A549 (cell line): ENCODE data around the gene RIN1. TPM values are rescaled to one million over a fixed set of nuclear protein-coding genes. Genes with fewer than 3 reads are reported as not detected.

ENCODE experiments used
- ATAC-seq, 2 experiments: fragments of 200-7000 bp in 1 of 2; fragments of >200 bp in 1 of 2; cut with Nextera tagmentation in 1 of 2; cut with Tn5 transposase in 1 of 2; 3 replicates each; pipeline versions ENCODE4 v1.8.0 to v1.9.1; 2018 to 2020; ENCODE audit warnings: mild to moderate bottlenecking in 1 of 2, moderate library complexity in 1 of 2
- CTCF ChIA-PET: fragments of 300-600 bp; sonication (Branson Sonifier 250); formaldehyde crosslinking; extraction: SDS; loops from one replicate; lab custom pipeline; 2021; ENCODE audit warnings: antibody characterized with exemption, inconsistent platforms; lab: Yijun Ruan, JAX
- POLR2A ChIA-PET: fragments of 350-600 bp; formaldehyde crosslinking; extraction: SDS; loops from one replicate; lab custom pipeline; 2021; ENCODE audit warnings: antibody characterized with exemption, inconsistent platforms; lab: Yijun Ruan, JAX
- DNase-seq, 2 experiments: peaks; one replicate each; pipeline versions ENCODE4 v3.0.0 to v3.0.0-alpha.2; 2011 to 2016; ENCODE audit warnings: low read depth in 1 of 2, low spot score in 1 of 2
- FAIRE-seq: peaks from 2 replicates; lab custom pipeline; 2011; peaks lifted over from hg19 to GRCh38; lab: Jason Lieb, UNC
- H3K27ac ChIP-seq, 2 experiments: fragments of >200 bp; sonication (Bioruptor Twin); formaldehyde crosslinking; 3 replicates each; pipeline ENCODE4 v1.5.1; 2016 to 2017
- H3K4me1 ChIP-seq: fragments of >200 bp; sonication (Bioruptor Twin); formaldehyde crosslinking; 3 replicates; pipeline ENCODE4 v1.6.1; 2016
- H3K4me2 ChIP-seq: fragments of >200 bp; sonication (Bioruptor Twin); formaldehyde crosslinking; 3 replicates; pipeline ENCODE4 v1.6.1; 2016
- H3K4me3 ChIP-seq: fragments of >200 bp; sonication (Bioruptor Twin); formaldehyde crosslinking; 3 replicates; pipeline ENCODE4 v1.5.1; 2016
- H3K9me3 ChIP-seq: fragments of >200 bp; sonication (Bioruptor Twin); formaldehyde crosslinking; 3 replicates; pipeline ENCODE4 v1.6.1; 2016
- CBX8 ChIP-seq: fragments of 200-600 bp; sonication (generic); IDR thresholded peaks from 2 replicates; pipeline ENCODE4 v1.6.1; 2016
- CHD4 ChIP-seq: fragments of 200-600 bp; sonication (generic); IDR thresholded peaks from 2 replicates; pipeline ENCODE4 v1.6.1; 2016; ENCODE audit warnings: antibody characterized with exemption, mild to moderate bottlenecking, borderline replicate concordance
- CTCF ChIP-seq: fragments of >200 bp; sonication (Bioruptor Twin); formaldehyde crosslinking; IDR thresholded peaks from 3 replicates; pipeline ENCODE4 v1.5.1; 2016
- EP300 ChIP-seq, 2 experiments: fragments of >200 bp; sonication (Bioruptor Twin); formaldehyde crosslinking; IDR thresholded peaks; 2 replicates in 1 of 2; 3 replicates in 1 of 2; pipeline ENCODE4 v1.6.1; 2016 to 2017
- FOXS1 ChIP-seq: fragments of 250-450 bp; sonication (Bioruptor Pico); IDR thresholded peaks from 2 replicates; pipeline ENCODE4 v1.5.0; 2020; ENCODE audit warnings: mild to moderate bottlenecking, moderate library complexity
- GATA3 ChIP-seq: IDR thresholded peaks from 2 replicates; pipeline ENCODE4 v1.6.1; 2012; ENCODE audit warnings: borderline replicate concordance
- HDAC2 ChIP-seq: fragments of 200-600 bp; sonication (generic); IDR thresholded peaks from 2 replicates; pipeline ENCODE4 v1.6.1; 2016
- JUN ChIP-seq, 2 experiments: fragments of >200 bp; sonication (Bioruptor Twin); formaldehyde crosslinking; IDR thresholded peaks; 2 replicates in 1 of 2; 3 replicates in 1 of 2; pipeline ENCODE4 v1.6.1; 2016 to 2017
- JUNB ChIP-seq: fragments of >200 bp; sonication (Bioruptor Twin); formaldehyde crosslinking; IDR thresholded peaks from 2 replicates; pipeline ENCODE4 v1.6.1; 2016
- NFE2L2 ChIP-seq: fragments of 150-350 bp; conservative IDR thresholded peaks from 2 replicates; pipeline ENCODE4 v1.6.1; 2014; ENCODE audit warnings: low read length
- SREBF2 ChIP-seq: fragments of 450-650 bp; IDR thresholded peaks from 2 replicates; pipeline ENCODE4 v1.6.1; 2014; ENCODE audit warnings: mild to moderate bottlenecking, moderate library complexity
- TP53 ChIP-seq: fragments of 250-450 bp; sonication (Bioruptor Pico); IDR thresholded peaks from 2 replicates; pipeline ENCODE4 v1.5.0; 2021; ENCODE audit warnings: mild to moderate bottlenecking, moderate library complexity
- WGBS: methylation state at CpG from one replicate; pipeline ENCODE4 v1.1.6; 2017; ENCODE audit errors: missing lambda C conversion rate; 5-methylcytosine and 5-hydroxymethylcytosine counted together
- polyA plus RNA-seq, 4 experiments: library from polyadenylated mRNA; depleted of rRNA in 3 of 4; stranded (reverse); fragments of >200 nt; fragmentation: RNase III in 1 of 4; extraction: RNeasy Plus Mini Kit Qiagen cat#74134 plus additional on column Dnase treatment in 1 of 4; gene quantifications; 2 replicates in 3 of 4; 3 replicates in 1 of 4; pipeline ENCODE4 v1.2.3, GENCODE V29; 2011 to 2017
- TF ChIP-seq, protein P1 (sequence below): fragments of 450-650 bp; IDR thresholded peaks from 2 replicates; pipeline ENCODE4 v1.6.1; 2014; ENCODE audit warnings: antibody characterized with exemption
- TF ChIP-seq, protein P2 (sequence below): IDR thresholded peaks from 2 replicates; pipeline ENCODE4 v1.6.1; 2012

The RIN1 gene
- polyA plus RNA-seq, 2 of the 4 experiments (the other 2 are of a cell fraction), result 2.0 to 9.3 TPM

GRCh38 chr11:66365711-66366619 lies 29.7 kb upstream of the RIN1 start:
- TF ChIP-seq CBX8 (no peak), FOXS1 (CRISPR knock-in tag) (no peak), GATA3 (no peak)
- FAIRE-seq (no peak), ATAC-seq (no peak), DNase-seq (no peak)
- Histone ChIP-seq H3K4me2 (no peak overlapping the region), H3K4me1 (0 out of 3 replicates have a peak, but pooled peaks cover 8% of the 10 kb centered on the region), H3K27ac (no peak overlapping the region), H3K4me3 (no peak overlapping the region), H3K9me3 (no peaks in the 10 kb centered on the region)
- CTCF ChIA-PET, result interaction anchor here (0.6 to 4.3 kb wide), 11 partner anchors 9 to 73 kb away, joined by 3 to 22 read pairs (median 4); partner anchors contain the start of gene MRPL11
- POLR2A ChIA-PET, result no interaction called here
- 89% methylated on average over 14 of the region's 14 CpGs for WGBS

- 94% methylated on average over 6 of the region's 6 CpGs for WGBS
- H3K27ac ChIP-seq, result no peak overlapping the region
- no peak for TF ChIP-seq JUN (IDR thresholded peaks at IDR 0.05)
- no peak for TF ChIP-seq TP53
- TF ChIP-seq CHD4, result no peak
- TF ChIP-seq EP300 (IDR thresholded peaks at IDR 0.05), result no peak
- TF ChIP-seq SREBF2, result no peak
- TF ChIP-seq JUNB, result no peak
- no peak for TF ChIP-seq CTCF
- ATAC-seq, result no peak
- H3K4me2 ChIP-seq, result no peak overlapping the region
- no peak for DNase-seq
- CTCF ChIA-PET, result interaction anchor here (0.6 to 4.3 kb wide), 9 partner anchors 12 to 97 kb away, joined by 3 to 19 read pairs (median 4); partner anchors contain the start of genes BRMS1 and NPAS4
- no peaks in the 10 kb centered on the region for H3K9me3 ChIP-seq
- FAIRE-seq, result no peak
- H3K4me1 ChIP-seq, result 0 out of 3 replicates have a peak, but pooled peaks cover 1% of the 10 kb centered on the region
- POLR2A ChIA-PET, result no interaction called here
- no peak overlapping the region for H3K4me3 ChIP-seq
These were observed 28.9 kb upstream of the RIN1 start for GRCh38 chr11:66365166-66365565.

- DNase-seq (peak; percentile 59 to 64), ATAC-seq (peak; percentile 44 to 75; a peak in 4 of 6 replicates)
- POLR2A ChIA-PET, result no interaction called here
- H3K4me1 ChIP-seq, result no peaks in the 10 kb centered on the region
- no peak overlapping the region for H3K4me3 ChIP-seq
- no peak overlapping the region for H3K27ac ChIP-seq
- TF ChIP-seq, protein P1, sequence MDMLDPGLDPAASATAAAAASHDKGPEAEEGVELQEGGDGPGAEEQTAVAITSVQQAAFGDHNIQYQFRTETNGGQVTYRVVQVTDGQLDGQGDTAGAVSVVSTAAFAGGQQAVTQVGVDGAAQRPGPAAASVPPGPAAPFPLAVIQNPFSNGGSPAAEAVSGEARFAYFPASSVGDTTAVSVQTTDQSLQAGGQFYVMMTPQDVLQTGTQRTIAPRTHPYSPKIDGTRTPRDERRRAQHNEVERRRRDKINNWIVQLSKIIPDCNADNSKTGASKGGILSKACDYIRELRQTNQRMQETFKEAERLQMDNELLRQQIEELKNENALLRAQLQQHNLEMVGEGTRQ, result no peak
- peak; percentile 58 for TF ChIP-seq CTCF
- no peak for TF ChIP-seq HDAC2
- TF ChIP-seq, protein P2, sequence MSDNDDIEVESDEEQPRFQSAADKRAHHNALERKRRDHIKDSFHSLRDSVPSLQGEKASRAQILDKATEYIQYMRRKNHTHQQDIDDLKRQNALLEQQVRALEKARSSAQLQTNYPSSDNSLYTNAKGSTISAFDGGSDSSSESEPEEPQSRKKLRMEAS, result no peak
- no peak for TF ChIP-seq NFE2L2
- TF ChIP-seq, all 56 proteins: peak for 1
- FAIRE-seq, result no peak
- CTCF ChIA-PET, result interaction anchor here (0.5 to 4.3 kb wide), 31 partner anchors 8 to 705 kb away, joined by 3 to 19 read pairs (median 4); partner anchors contain the start of genes B4GAT1, BRMS1, NPAS4 and SLC29A2
- no peak overlapping the region for H3K4me2 ChIP-seq
- WGBS, result 67% methylated on average over 12 of the region's 15 CpGs
- H3K9me3 ChIP-seq, result no peaks in the 10 kb centered on the region
These were observed 27.7 kb upstream of the RIN1 start for GRCh38 chr11:66363805-66364535.
